Measurements from ENCODE around the gene NMT1. TPM values are rescaled to one million over a fixed set of nuclear protein-coding genes. Genes with fewer than 3 reads are reported as not detected.

The NMT1 gene
- polyA plus RNA-seq, 1 of the 3 experiments (the other 2 are of a cell fraction), result 30.1 TPM

DNA sequence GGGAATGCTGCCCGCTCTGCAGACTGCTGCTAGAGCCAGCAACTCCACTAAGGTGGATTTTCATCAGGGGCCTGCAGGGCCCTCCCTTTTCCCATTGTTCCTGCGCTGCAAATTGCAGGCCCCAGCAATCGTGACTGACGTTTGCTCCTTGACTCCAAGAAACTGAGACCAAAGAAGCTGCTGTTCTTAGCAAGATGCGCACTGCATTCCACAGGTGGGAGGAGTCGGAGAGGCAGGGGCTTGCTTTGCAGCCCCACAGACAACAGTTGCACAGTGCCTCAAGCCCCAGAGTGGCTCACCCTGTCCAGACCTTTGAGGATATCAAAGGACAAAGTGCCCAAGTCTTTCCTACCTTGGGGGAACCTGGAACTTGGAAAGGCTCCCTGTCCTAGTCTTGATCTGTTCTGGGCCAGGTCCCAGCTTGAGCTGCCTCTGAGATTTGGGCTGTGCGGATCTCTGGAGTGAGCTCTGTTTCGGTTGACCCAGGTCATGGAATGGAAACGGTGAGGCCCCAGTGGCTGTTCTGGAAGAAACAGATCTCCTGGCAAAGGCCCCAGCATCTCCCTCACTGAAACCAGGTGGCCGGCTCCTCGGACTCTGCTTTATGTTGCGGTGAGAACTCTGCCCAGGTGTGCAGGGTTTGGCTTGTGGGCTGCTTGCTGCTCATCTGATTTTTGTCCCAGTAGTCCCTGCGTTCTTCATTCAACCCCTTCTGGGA lies 46.3 kb downstream of the NMT1 start (continued):
- no peak for TF ChIP-seq NFIC (IDR thresholded peaks at IDR 0.05; ENCODE audit: borderline replicate concordance)
- no peak for TF ChIP-seq FOXM1 (IDR thresholded peaks at IDR 0.05; ENCODE audit: low read depth)
- no peak for TF ChIP-seq FOXJ3 (CRISPR knock-in tag; IDR thresholded peaks at IDR 0.05)
- TF ChIP-seq RCOR1 (IDR thresholded peaks at IDR 0.05; ENCODE audit: low read length), result no peak
- TF ChIP-seq, protein P1, sequence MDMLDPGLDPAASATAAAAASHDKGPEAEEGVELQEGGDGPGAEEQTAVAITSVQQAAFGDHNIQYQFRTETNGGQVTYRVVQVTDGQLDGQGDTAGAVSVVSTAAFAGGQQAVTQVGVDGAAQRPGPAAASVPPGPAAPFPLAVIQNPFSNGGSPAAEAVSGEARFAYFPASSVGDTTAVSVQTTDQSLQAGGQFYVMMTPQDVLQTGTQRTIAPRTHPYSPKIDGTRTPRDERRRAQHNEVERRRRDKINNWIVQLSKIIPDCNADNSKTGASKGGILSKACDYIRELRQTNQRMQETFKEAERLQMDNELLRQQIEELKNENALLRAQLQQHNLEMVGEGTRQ (IDR thresholded peaks at IDR 0.05; ENCODE audit: borderline replicate concordance, low read depth, low read length), result no peak
- TF ChIP-seq GABPA (IDR thresholded peaks at IDR 0.05; ENCODE audit: low read depth), result no peak
- no peak for TF ChIP-seq TCF12 (IDR thresholded peaks at IDR 0.05)
- no peak for TF ChIP-seq YY1 (IDR thresholded peaks at IDR 0.05; ENCODE audit: low read depth)

DNA sequence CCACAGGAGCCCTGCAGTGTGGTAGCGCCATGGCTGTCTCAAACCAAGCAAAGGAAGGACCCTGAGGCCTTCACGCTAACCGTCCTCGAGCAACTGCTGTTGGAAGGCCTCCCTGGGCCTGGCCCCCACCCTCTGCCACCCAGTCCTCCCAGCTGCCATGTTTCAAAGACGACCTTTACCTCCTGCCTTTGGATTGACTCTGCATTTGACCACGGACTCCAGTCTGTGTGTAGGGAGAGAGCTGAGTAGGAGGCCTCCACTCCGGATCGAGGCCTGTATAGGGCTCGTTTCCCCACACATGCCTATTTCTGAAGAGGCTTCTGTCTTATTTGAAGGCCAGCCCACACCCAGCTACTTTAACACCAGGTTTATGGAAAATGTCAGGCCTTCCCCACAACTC lies 46.9 kb downstream of the NMT1 start:
- Histone ChIP-seq H3K36me3 (replicated peaks in 1 of 2; ENCODE audit: control insufficient read depth in 1 of 2, insufficient read depth in 2 of 2, low read length in 1 of 2) (peaks cover 8 to 64% of the 10 kb centered on the region in 2 experiments), H3K9me3 (no peaks in the 10 kb centered on the region), H3K27ac (ENCODE audit: low read depth in 2 of 2, low read length in 1 of 2) (no peak overlapping the region; a peak in 1 of 4 replicates), H3K27me3 (ENCODE audit: insufficient read depth) (no peaks in the 10 kb centered on the region), H4K20me1 (ENCODE audit: insufficient read depth) (no peaks in the 10 kb centered on the region), H3K4me1 (ENCODE audit: control insufficient read depth in 1 of 2, insufficient read depth in 2 of 2, low read depth in 1 of 2, low read length in 1 of 2) (peaks cover 0 to 2% of the 10 kb centered on the region in 2 experiments; a peak in 1 of 4 replicates), H3K9me2 (no peaks in the 10 kb centered on the region), H3K4me2 (no peak overlapping the region), H3K79me2 (ENCODE audit: insufficient read depth) (no peaks in the 10 kb centered on the region), H3K9ac (no peak overlapping the region), H2AFZ (ENCODE audit: low read depth) (no peak overlapping the region), H3F3A (replicated peaks; ENCODE audit: insufficient read depth) (peaks cover 5% of the 10 kb centered on the region), H3K4me3 (ENCODE audit: low read depth in 2 of 2, low read length in 1 of 2) (no peak overlapping the region)
- no peak for DNase-seq
- ChIA-PET POLR2A (interaction anchor here (1.1 kb wide), 1 partner anchor 77 kb away, joined by 4 read pairs; no protein-coding TSS in a partner anchor), CTCF (interaction anchor here (1.0 to 4.2 kb wide), 7 partner anchors 10 to 188 kb away, joined by 3 to 46 read pairs (median 9); partner anchors contain the start of genes ACBD4 and PLCD3)
- TF ChIP-seq GABPA (IDR thresholded peaks at IDR 0.05; ENCODE audit: low read depth) (no peak), MEF2A (IDR thresholded peaks at IDR 0.05; ENCODE audit: borderline replicate concordance, low read depth) (no peak), RCOR1 (IDR thresholded peaks at IDR 0.05; ENCODE audit: low read length) (no peak), TEAD4 (IDR thresholded peaks at IDR 0.05; ENCODE audit: borderline replicate concordance, insufficient read depth) (no peak), SIN3A (IDR thresholded peaks at IDR 0.05; ENCODE audit: borderline replicate concordance, low read depth, low read length) (no peak), EP300 (IDR thresholded peaks at IDR 0.05; ENCODE audit: borderline replicate concordance in 1 of 2, low read depth in 1 of 2, low read length in 1 of 2) (no peak), EZH2phosphoT487 (IDR thresholded peaks at IDR 0.05; ENCODE audit: borderline replicate concordance, low read depth) (no peak), TAF1 (IDR thresholded peaks at IDR 0.05; ENCODE audit: borderline replicate concordance, low read depth, low read length) (no peak), RFX5 (IDR thresholded peaks at IDR 0.05; ENCODE audit: low read length) (no peak), FOXM1 (IDR thresholded peaks at IDR 0.05; ENCODE audit: low read depth) (no peak), RXRA (IDR thresholded peaks at IDR 0.05; ENCODE audit: borderline replicate concordance, low read depth) (no peak), NFIC (IDR thresholded peaks at IDR 0.05; ENCODE audit: borderline replicate concordance) (no peak), YY1 (IDR thresholded peaks at IDR 0.05; ENCODE audit: low read depth) (no peak)
- TF ChIP-seq, protein P2, sequence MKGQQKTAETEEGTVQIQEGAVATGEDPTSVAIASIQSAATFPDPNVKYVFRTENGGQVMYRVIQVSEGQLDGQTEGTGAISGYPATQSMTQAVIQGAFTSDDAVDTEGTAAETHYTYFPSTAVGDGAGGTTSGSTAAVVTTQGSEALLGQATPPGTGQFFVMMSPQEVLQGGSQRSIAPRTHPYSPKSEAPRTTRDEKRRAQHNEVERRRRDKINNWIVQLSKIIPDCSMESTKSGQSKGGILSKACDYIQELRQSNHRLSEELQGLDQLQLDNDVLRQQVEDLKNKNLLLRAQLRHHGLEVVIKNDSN (IDR thresholded peaks at IDR 0.05; ENCODE audit: borderline replicate concordance, low read depth), result no peak
- TF ChIP-seq, protein P1 (IDR thresholded peaks at IDR 0.05; ENCODE audit: borderline replicate concordance, low read depth, low read length), result no peak
- TF ChIP-seq, protein P3, sequence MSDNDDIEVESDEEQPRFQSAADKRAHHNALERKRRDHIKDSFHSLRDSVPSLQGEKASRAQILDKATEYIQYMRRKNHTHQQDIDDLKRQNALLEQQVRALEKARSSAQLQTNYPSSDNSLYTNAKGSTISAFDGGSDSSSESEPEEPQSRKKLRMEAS (IDR thresholded peaks at IDR 0.05; ENCODE audit: low read depth), result no peak
- TF ChIP-seq, protein P4, sequence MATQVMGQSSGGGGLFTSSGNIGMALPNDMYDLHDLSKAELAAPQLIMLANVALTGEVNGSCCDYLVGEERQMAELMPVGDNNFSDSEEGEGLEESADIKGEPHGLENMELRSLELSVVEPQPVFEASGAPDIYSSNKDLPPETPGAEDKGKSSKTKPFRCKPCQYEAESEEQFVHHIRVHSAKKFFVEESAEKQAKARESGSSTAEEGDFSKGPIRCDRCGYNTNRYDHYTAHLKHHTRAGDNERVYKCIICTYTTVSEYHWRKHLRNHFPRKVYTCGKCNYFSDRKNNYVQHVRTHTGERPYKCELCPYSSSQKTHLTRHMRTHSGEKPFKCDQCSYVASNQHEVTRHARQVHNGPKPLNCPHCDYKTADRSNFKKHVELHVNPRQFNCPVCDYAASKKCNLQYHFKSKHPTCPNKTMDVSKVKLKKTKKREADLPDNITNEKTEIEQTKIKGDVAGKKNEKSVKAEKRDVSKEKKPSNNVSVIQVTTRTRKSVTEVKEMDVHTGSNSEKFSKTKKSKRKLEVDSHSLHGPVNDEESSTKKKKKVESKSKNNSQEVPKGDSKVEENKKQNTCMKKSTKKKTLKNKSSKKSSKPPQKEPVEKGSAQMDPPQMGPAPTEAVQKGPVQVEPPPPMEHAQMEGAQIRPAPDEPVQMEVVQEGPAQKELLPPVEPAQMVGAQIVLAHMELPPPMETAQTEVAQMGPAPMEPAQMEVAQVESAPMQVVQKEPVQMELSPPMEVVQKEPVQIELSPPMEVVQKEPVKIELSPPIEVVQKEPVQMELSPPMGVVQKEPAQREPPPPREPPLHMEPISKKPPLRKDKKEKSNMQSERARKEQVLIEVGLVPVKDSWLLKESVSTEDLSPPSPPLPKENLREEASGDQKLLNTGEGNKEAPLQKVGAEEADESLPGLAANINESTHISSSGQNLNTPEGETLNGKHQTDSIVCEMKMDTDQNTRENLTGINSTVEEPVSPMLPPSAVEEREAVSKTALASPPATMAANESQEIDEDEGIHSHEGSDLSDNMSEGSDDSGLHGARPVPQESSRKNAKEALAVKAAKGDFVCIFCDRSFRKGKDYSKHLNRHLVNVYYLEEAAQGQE (IDR thresholded peaks at IDR 0.05; ENCODE audit: low read depth, low read length), result no peak
- TF ChIP-seq, protein P5, sequence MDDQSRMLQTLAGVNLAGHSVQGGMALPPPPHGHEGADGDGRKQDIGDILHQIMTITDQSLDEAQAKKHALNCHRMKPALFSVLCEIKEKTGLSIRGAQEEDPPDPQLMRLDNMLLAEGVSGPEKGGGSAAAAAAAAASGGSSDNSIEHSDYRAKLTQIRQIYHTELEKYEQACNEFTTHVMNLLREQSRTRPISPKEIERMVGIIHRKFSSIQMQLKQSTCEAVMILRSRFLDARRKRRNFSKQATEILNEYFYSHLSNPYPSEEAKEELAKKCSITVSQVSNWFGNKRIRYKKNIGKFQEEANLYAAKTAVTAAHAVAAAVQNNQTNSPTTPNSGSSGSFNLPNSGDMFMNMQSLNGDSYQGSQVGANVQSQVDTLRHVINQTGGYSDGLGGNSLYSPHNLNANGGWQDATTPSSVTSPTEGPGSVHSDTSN (IDR thresholded peaks at IDR 0.05), result no peak
- WGBS (ENCODE audit: low lambda C conversion rate), result 86% methylated on average over 5 of the region's 9 CpGs

Data from SK-N-SH (cell line).